NCI-H460 (cell line): ENCODE measurements around the gene TMEM38B. TPM values are rescaled to one million over a fixed set of nuclear protein-coding genes. Genes with fewer than 3 reads are reported as not detected.

Source experiments
- total RNA-seq: library from RNA; depleted of rRNA; stranded (reverse); fragments of >200 nt; shearing (Covaris generic); gene quantifications from 2 replicates; pipeline ENCODE4 v1.2.3, GENCODE V29; 2014; rRNA removed

Gene TMEM38B
- total RNA-seq, 1 experiment from 2014 or later: 30.3 TPM

Other genes with a start within 250 kb of the TMEM38B start
- 4.0 and 6.2 TPM in 2 replicates for gene FSD1L, start 246.5 kb upstream of the TMEM38B start, total RNA-seq
- 38.6 and 55.0 TPM in 2 replicates for gene FKTN, start 136.4 kb upstream of the TMEM38B start, total RNA-seq
- gene TAL2, start 32.1 kb upstream of the TMEM38B start, total RNA-seq: not detected in 2 replicates